GM23338 (cell line): Measurements from ENCODE around the gene OTUD4. TPM values are rescaled to one million over a fixed set of nuclear protein-coding genes. Genes with fewer than 3 reads are reported as not detected.

Source experiments
- STAT1 ChIP-seq: IDR thresholded peaks from one replicate; pipeline ENCODE4 v1.6.1; 2016; ENCODE audit warnings: antibody characterized with exemption; ENCODE audit not compliant: unreplicated experiment
- ZNF114 ChIP-seq: fragments of 250-450 bp; sonication (Bioruptor Pico); IDR thresholded peaks from 2 replicates; pipeline ENCODE4 v1.5.0; 2020; ENCODE audit warnings: mild to moderate bottlenecking, moderate library complexity
- polyA plus RNA-seq: library from polyadenylated mRNA; unstranded; fragments of >200 nt; fragmentation: Nextera tagmentation; extraction: Ambion mirVana; gene quantifications from 2 replicates; pipeline ENCODE4 v1.2.1, GENCODE V29; 2016
- small RNA-seq: library from RNA; depleted of rRNA; stranded (forward); fragments of <200 nt; gene quantifications from one replicate; pipeline ENCODE3, GENCODE V24; 2014; ENCODE audit warnings: low replicate concordance
- total RNA-seq: library from RNA; depleted of rRNA; stranded (reverse); fragments of >200 nt; shearing (Covaris generic); gene quantifications from 2 replicates; pipeline ENCODE4 v1.2.3, GENCODE V29; 2014; rRNA removed
- TF ChIP-seq, protein P1 (sequence below): IDR thresholded peaks from one replicate; pipeline ENCODE4 v1.6.1; 2018; ENCODE audit warnings: antibody characterized with exemption; ENCODE audit not compliant: unreplicated experiment

The OTUD4 gene
- total and polyA plus RNA-seq, 2 experiments from 2014 or later, result 17.9 to 53.2 TPM

DNA sequence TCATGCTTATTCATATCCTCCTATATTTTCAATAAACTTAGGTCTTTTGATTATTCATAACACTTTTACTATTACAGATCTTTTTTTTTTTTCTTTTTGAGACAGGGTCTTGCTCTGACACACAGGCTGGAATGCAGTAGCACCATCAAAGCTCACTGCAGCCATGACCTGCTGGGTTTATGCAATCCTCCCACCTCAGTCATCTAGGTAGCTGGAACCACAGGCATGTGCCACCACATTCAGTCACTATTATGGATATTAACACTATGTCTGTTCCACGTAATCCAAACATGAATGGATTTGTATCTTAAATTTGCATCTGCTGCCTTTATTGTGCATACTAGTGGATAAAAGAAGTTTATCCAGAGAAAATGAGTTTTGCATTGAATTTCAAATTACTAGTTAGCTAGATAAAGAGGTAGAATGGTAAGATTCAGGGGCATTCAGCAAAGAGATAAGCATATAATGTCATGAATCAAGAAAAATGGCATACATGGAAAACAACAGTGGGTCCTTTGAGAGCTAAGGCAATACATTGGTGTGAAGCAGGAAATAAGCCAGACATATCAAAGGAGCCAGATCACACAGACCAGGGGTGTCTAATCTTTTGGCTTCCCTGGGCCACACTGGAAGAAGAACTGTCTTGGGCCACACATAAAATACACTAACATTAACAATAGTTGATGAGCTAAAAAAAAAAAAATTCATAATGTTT lies 96.3 kb downstream of the OTUD4 start (continued):
- TF ChIP-seq, protein P1, sequence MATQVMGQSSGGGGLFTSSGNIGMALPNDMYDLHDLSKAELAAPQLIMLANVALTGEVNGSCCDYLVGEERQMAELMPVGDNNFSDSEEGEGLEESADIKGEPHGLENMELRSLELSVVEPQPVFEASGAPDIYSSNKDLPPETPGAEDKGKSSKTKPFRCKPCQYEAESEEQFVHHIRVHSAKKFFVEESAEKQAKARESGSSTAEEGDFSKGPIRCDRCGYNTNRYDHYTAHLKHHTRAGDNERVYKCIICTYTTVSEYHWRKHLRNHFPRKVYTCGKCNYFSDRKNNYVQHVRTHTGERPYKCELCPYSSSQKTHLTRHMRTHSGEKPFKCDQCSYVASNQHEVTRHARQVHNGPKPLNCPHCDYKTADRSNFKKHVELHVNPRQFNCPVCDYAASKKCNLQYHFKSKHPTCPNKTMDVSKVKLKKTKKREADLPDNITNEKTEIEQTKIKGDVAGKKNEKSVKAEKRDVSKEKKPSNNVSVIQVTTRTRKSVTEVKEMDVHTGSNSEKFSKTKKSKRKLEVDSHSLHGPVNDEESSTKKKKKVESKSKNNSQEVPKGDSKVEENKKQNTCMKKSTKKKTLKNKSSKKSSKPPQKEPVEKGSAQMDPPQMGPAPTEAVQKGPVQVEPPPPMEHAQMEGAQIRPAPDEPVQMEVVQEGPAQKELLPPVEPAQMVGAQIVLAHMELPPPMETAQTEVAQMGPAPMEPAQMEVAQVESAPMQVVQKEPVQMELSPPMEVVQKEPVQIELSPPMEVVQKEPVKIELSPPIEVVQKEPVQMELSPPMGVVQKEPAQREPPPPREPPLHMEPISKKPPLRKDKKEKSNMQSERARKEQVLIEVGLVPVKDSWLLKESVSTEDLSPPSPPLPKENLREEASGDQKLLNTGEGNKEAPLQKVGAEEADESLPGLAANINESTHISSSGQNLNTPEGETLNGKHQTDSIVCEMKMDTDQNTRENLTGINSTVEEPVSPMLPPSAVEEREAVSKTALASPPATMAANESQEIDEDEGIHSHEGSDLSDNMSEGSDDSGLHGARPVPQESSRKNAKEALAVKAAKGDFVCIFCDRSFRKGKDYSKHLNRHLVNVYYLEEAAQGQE, result no peak
- TF ChIP-seq ZNF114 (CRISPR knock-in tag), result no peak
- no peak for TF ChIP-seq STAT1

Small RNA genes within 50 kb of the gene (small RNA-seq; reads per million reads assigned to genes)
- not detected for gene RF00019

Other genes starting within 250 kb of the OTUD4 start
- gene ANAPC10, start 82.4 kb downstream of the OTUD4 start, total RNA-seq, result 27.5 and 34.4 TPM in 2 replicates
- 58.3 and 59.2 TPM in 2 replicates for gene ANAPC10, start 82.4 kb downstream of the OTUD4 start, polyA plus RNA-seq
- gene ABCE1, start 82.3 kb downstream of the OTUD4 start, total RNA-seq, result 185 and 200 TPM in 2 replicates
- 55.4 and 70.3 TPM in 2 replicates for gene ABCE1, start 82.3 kb downstream of the OTUD4 start, polyA plus RNA-seq